Upper lobe of right lung (tissue), 1 donor: Measurements from ENCODE around the gene TFAP2B. TPM values are rescaled to one million over a fixed set of nuclear protein-coding genes. Genes with fewer than 3 reads are reported as not detected.

Source experiments
- ATAC-seq: fragments of 200-7000 bp; cut with Tn5 transposase; one replicate; pipeline ENCODE4 v1.9.1; 2020; ENCODE audit warnings: mild to moderate bottlenecking, moderate library complexity
- DNase-seq: peaks from one replicate; pipeline ENCODE4 v3.0.0-alpha.2; 2020
- H3K27ac ChIP-seq: fragments of 200-600 bp; one replicate; pipeline ENCODE4 v1.8.0; 2022
- H3K27me3 ChIP-seq: fragments of 200-600 bp; one replicate; pipeline ENCODE4 v1.8.0; 2022; ENCODE audit warnings: mild to moderate bottlenecking
- H3K36me3 ChIP-seq: fragments of 200-600 bp; one replicate; pipeline ENCODE4 v1.8.0; 2022
- H3K4me1 ChIP-seq: fragments of 200-600 bp; one replicate; pipeline ENCODE4 v1.8.0; 2022
- H3K4me3 ChIP-seq: fragments of 200-600 bp; one replicate; pipeline ENCODE4 v1.8.0; 2022; ENCODE audit warnings: mild to moderate bottlenecking
- H3K9me3 ChIP-seq: fragments of 200-600 bp; one replicate; pipeline ENCODE4 v1.8.0; 2022
- intact Hi-C: fragments of 100-400 bp; cut with DNase I; formaldehyde crosslinking; loops from one replicate; pipeline ENCODE4 v1.11.0; 2022
- total RNA-seq: library from RNA; stranded (reverse); fragmentation: NEBNext Ultra II Directional; extraction: Animal tissue kit (Norgen Biotek cat#: 25700); gene quantifications from one replicate; pipeline ENCODE4 v1.2.1, GENCODE V29; 2021
- TF ChIP-seq, protein P1 (sequence below): fragments of 200-600 bp; IDR thresholded peaks from one replicate; pipeline ENCODE4 v1.8.0; 2022; ENCODE audit warnings: antibody characterized with exemption
- donor health status: DM: no; HTN: yes; CAD: no; lungs with severe emphysema.

TFAP2B gene
- total RNA-seq, 1 donor from 2014 or later, result not detected

DNA sequence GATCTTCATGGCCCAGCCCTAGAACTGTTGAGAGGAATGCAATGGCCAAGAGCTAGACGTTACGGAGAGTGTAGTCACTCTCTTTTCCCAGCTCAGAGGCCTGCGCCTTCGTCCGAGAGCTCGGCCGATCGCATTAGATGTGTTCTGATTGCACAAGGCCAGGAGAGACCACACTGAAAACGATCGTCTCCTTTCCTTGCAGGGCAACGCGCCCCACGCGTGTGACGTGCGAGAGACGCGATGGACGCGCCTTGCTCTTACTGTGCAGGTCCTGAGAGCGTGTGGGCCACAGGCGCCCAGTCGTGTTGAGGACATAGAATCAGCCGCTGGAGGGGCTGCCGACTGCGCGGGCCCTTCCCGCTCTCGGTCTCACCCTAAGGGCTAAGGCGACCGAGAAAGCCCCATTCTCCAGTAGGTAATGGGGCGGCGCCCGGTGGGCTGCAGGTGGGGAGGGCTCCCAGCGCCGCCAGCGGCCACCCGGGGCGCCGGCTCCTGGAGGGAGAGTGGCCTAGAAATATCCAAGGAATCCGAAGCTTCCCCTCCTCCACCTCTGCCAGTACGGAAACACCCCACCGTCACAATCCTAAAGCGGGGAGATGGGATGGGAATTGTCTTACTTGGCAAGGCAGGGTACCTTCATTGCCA is 26.9 kb downstream of the TFAP2B start:
- H3K27me3 ChIP-seq, result peaks cover 100% of the 10 kb centered on the region
- no peaks in the 10 kb centered on the region for H3K36me3 ChIP-seq
- no peak for DNase-seq
- intact Hi-C loops, result no loop called here
- no peaks in the 10 kb centered on the region for H3K4me1 ChIP-seq
- H3K27ac ChIP-seq, result no peak overlapping the region
- no peak for ATAC-seq
- H3K4me3 ChIP-seq, result no peak overlapping the region
- no peaks in the 10 kb centered on the region for H3K9me3 ChIP-seq
- TF ChIP-seq, protein P1, sequence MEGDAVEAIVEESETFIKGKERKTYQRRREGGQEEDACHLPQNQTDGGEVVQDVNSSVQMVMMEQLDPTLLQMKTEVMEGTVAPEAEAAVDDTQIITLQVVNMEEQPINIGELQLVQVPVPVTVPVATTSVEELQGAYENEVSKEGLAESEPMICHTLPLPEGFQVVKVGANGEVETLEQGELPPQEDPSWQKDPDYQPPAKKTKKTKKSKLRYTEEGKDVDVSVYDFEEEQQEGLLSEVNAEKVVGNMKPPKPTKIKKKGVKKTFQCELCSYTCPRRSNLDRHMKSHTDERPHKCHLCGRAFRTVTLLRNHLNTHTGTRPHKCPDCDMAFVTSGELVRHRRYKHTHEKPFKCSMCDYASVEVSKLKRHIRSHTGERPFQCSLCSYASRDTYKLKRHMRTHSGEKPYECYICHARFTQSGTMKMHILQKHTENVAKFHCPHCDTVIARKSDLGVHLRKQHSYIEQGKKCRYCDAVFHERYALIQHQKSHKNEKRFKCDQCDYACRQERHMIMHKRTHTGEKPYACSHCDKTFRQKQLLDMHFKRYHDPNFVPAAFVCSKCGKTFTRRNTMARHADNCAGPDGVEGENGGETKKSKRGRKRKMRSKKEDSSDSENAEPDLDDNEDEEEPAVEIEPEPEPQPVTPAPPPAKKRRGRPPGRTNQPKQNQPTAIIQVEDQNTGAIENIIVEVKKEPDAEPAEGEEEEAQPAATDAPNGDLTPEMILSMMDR, result no peak

GRCh38 chr6:50846144-50846851 is 27.6 kb downstream of the TFAP2B start:
- Histone ChIP-seq H3K36me3 (no peaks in the 10 kb centered on the region), H3K27ac (no peak overlapping the region), H3K9me3 (no peaks in the 10 kb centered on the region), H3K4me3 (no peak overlapping the region), H3K4me1 (no peaks in the 10 kb centered on the region), H3K27me3 (peaks cover 100% of the 10 kb centered on the region)
- DNase-seq (no peak), ATAC-seq (no peak)
- intact Hi-C loops, result no loop called here
- TF ChIP-seq, protein P1, result no peak

GRCh38 chr6:50846852-50847155 is 28.1 kb downstream of the TFAP2B start:
- H3K9me3 ChIP-seq, result no peaks in the 10 kb centered on the region
- H3K4me1 ChIP-seq, result no peaks in the 10 kb centered on the region
- TF ChIP-seq, protein P1, result no peak
- DNase-seq (no peak), ATAC-seq (no peak)
- no peaks in the 10 kb centered on the region for H3K36me3 ChIP-seq
- H3K27ac ChIP-seq, result no peak overlapping the region
- intact Hi-C loops, result no loop called here
- no peak overlapping the region for H3K4me3 ChIP-seq
- H3K27me3 ChIP-seq, result peaks cover 100% of the 10 kb centered on the region

DNA sequence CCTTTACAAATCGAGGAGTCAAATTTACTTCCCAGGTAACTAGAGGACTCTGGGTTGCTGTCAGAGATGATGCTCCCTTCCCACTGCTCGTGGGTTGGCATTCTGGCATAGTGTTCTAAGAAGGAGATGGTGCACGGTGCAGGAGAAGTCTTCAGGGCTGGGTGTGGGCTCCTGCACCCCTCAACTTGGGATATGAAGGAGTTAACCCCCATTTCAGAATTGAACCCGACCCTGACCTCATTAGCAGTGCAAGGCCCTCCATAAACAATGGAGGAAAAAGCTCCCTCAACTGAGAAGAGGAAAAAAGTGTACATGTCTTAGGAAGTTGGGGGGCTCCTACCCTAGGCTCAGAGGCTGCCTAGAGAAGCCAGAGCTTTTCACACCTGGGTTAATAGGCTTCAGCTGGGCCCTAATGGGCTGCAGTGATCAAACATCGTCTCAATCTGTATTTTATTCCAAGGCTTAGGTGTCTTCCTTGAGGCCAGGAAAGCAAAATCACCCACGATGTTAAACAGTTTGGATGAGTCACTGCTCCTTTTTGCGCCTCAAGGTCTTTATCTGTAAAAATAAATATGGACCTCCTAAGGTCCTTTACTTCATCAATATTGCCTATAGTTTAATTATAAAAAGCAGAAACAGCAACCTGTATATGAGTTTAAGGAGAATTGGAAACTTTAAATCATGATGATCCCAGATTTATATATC is 29.4 kb downstream of the TFAP2B start:
- no peaks in the 10 kb centered on the region for H3K9me3 ChIP-seq
- no peaks in the 10 kb centered on the region for H3K36me3 ChIP-seq
- no peak overlapping the region for H3K4me3 ChIP-seq
- H3K27me3 ChIP-seq, result peaks cover 88% of the 10 kb centered on the region
- TF ChIP-seq, protein P1, result no peak
- intact Hi-C loops, result no loop called here
- DNase-seq, result no peak
- H3K4me1 ChIP-seq, result no peaks in the 10 kb centered on the region
- H3K27ac ChIP-seq, result no peak overlapping the region
- ATAC-seq, result no peak

GRCh38 chr6:50848989-50849795 is 30.5 kb downstream of the TFAP2B start:
- H3K36me3 ChIP-seq, result no peaks in the 10 kb centered on the region
- H3K27me3 ChIP-seq, result peaks cover 77% of the 10 kb centered on the region
- ATAC-seq (no peak), DNase-seq (no peak)
- intact Hi-C loops, result no loop called here
- H3K4me1 ChIP-seq, result no peaks in the 10 kb centered on the region
- H3K4me3 ChIP-seq, result no peak overlapping the region
- H3K9me3 ChIP-seq, result no peaks in the 10 kb centered on the region
- TF ChIP-seq, protein P1, result no peak
- no peak overlapping the region for H3K27ac ChIP-seq
